GM21737 (cell line): ENCODE data around the gene NDUFA13.

Experiments used
- ATAC-seq: cut with Tn5 transposase; IDR thresholded peaks from one replicate; pipeline ENCODE4 v1.9.1; 2021; ENCODE audit warnings: mild to moderate bottlenecking, moderate library complexity; ENCODE audit not compliant: unreplicated experiment

NDUFA13 gene

DNA sequence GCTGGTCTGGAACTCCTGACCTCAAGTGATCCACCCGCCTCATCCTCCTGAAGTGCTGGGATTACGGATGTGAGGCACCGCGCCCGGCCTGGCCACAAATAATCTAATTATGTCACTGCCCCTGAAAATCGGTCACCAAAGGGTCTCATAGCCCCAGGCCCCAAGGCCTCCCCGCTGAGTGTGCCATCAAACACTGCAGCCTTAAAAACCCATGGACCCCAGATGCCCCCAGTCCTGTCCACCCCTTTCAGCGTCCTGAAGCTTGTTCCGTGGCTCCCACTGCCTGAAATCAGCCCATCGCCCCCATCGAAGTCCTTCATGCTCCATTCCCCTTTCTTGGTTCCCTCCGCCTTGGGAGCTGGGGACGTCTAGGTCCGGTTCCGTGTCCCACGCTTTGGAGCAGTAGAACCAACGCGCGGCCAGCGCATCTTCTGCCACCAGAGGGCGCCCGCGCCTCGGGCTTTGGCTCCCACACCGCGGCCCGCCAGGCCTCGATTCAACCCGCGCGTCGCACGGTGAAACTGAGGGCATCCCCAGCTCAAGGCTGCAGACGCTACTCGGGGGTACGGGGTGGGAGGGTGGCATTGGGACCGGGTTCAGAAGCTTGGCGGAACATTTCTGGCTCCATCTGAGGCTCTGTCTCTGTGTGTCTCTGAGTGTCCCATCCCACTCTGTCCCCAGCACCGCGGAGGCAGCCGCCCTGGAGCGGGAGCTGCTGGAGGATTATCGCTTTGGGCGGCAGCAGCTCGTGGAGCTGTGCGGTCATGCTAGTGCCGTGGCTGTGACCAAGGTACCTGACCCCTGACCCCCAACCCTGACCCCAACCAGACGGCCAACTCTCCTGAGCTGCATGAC is 16.2 kb downstream of the NDUFA13 start:
- peak; percentile 50 for ATAC-seq

DNA sequence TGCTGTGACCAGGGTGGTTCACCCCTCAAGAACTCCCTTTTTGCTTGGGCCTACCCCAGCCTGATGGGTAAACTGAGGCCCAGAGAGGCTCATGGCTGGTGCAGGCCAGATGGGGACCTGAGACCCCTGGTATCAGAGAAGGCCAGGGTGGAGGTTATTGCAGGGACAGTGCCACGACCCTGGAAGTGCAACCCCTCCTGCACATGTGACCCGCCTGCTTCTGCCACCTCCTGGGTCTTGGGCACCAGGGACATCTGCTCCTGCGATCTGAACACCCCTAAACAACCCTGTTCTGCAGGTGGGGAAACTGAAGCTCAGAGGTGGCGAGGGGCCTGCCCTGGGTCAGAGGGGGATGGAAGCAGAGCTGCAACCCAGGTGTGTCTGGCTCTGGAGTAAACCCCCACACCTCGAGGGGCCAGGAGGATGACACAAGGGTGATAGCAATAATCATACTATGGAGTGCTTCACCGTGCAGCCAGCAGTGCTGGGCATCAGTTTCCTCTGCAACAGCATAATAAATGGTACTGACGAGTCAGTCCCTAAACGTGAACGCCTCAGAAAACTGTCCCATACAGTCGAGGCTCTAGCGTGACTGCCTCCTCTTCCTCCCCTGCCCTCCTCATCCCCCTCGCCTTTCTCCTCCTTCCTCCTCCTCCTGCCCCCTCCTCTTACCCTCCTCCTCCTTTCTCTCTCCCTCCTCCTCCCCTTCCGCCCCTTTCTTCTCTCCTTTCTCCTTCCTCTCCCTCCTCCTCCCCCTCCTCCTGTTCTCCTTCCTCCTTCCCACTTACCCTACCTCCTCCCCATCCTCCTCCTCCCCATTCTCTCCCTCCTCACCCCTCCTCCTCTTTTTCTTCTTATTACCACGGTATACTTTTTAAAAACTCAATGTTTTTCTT is 17.0 kb downstream of the NDUFA13 start:
- no peak for ATAC-seq

DNA sequence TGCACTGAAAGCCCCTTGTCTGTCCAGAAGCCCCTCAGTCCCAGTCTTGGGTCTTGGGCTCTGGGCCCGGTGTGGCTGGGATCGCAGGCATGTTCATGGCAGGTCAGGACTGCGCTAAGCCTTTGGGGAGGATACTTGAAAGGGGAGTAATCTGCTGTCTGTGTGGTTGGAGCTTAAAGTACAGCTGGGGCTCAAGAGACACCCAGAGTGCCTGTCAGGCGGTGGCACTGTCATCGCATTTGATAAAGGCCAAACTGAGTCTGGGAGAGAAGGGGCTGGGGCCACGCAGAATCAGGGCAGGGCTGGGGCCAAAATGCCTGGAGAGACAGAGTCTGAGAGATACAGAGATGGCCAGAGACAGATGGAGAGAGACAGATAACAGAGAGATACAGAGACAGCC is 17.8 kb downstream of the NDUFA13 start:
- no peak for ATAC-seq

DNA sequence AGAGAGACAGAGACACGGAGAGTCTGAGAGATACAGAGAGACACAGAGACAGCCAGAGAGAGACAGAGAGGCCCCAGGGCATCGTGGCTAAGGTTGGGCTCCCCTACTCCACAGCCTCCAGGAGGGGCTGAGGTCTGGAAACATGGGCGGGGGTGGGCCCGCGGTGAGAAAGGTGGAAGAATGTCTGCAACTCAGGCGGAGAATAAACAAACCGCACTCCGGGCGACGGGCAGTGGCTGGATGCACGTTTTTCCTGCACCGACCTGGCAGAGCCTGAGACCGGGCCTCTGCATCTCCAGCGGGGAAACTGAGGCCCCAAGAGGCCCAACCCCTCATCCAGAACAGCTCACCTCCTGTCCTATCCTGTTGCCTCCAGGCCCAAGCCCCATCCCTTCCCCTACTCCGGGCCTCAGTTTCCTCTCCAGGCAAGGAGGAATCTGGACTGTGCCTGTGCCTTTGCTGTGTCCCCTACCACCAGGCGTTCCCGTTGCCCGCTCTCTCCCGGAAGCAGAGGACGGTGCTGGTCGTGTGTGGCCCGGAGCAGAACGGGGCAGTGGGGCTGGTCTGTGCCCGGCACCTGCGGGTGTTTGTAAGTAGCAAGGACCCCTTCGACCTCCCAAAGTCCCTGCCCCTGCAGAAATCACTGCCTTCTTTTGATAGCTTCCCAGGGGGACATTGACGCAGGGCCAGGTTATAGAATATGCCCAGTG is 18.7 kb downstream of the NDUFA13 start:
- ATAC-seq, result no peak

DNA sequence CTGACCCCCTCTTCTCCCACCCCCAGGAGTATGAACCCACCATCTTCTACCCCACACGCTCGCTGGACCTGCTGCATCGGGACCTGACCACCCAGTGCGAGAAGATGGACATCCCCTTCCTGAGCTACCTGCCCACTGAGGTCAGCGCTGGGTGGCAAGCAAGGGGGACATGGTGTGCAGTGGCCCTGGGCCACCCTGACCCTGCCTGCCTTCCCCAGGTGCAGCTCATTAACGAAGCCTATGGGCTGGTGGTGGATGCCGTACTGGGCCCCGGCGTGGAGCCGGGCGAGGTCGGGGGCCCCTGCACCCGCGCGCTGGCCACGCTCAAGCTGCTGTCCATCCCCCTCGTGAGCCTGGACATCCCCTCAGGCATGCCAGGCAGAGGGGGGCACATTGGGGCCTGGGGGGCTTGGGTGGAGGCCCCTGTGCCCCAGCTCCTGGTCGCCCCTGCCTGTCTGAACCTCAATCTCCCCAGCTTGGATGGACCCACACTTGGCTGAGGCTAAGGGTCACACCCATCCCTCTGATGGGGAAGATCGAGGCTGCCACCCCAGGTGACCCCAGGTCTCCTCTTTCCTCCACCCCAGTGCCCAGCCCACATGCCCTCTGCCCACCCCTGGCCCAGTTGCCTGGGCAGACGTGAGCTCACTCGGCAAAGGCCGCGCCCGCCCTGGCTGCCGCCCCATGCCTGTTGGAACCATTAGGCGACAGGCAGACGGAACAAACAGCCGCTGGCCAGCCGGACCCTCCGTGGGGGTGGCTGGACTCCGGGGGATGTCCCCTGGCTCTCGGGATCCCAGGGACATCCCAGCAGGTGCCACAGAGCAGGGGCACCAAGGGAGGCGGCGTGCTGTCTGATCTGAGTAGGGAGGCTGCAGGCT is 19.5 kb downstream of the NDUFA13 start:
- ATAC-seq, result no peak

DNA sequence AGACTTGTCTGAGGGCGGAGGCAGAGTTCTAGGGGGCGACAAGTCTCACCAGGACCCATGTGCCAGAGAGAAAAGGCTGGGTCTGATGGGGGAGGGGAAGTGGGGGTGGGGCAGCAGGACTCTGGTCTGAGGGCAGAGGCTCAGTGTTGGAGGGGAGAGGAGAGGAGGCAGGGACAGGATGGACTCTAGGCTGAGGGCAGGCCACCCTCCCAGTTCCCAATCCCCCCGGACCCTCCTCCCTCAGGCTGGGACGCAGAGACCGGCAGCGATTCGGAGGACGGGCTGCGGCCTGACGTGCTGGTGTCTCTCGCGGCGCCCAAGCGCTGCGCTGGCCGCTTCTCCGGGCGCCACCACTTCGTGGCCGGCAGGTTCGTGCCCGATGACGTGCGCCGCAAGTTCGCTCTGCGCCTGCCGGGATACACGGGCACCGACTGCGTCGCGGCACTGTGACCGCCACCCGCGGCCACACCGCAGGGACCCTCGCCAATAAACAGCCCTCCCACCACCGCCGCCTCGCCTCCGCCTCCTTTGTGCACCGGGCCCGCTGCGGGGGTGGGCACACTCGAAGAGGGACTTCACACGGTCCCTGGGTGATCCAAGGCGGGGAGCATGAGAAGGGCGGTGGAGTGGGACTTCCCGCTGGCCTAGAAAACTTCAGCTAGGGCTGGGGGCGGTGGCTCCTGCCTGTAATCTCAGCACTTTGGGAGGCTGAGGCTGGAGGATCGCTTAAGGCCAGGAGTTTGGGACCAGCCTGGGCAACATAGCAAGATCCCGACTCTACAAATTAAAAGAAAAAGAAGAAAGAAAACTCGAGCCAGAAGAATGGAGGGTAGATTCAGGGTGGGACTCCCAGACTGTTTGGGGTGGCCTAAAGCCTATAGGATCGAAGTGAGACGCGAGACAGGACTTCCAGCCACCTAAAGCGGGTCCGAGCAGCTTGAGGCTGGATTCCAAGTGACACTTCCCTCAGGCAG is 21.3 kb downstream of the NDUFA13 start:
- no peak for ATAC-seq

DNA sequence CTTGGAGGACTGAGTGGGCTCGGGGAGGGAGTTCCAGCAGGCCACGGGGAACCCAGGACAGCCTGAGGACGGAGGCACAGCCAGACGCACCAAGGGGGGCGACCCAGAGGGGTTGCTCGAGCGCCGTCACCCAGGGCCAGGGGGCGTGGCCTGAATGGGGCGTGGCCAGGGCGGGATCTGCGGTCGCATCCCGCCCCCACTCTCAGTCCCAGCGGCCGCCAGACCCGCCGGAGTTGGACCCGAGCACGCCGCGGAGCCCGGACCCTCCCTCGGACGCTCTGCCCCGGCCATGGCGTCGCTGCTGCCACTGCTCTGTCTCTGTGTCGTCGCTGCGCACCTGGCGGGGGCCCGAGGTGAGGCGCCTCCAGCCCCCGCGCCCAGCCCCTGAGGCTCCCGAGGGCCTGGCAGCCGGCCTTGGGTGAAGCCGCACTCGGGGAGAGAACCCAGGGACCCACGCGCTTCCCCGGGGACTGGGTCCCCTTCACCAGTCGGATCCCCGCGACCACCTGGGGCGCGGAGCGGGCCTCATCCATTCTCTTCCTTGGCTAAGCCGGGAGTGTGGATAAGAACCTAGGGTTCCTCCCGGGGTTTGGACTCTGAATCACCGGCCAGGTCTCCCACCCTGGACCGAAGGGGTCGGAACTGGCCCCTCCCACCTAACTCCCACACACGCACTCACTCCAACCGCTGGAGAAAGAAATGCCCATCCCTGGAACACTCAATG is 22.2 kb downstream of the NDUFA13 start, which contains the start of gene CILP2:
TSS of gene CILP2 (plus strand) at position 205 of the 724 bp plus-strand sequence. CDS start at position 290, 85 bp downstream.
- no peak for ATAC-seq

DNA sequence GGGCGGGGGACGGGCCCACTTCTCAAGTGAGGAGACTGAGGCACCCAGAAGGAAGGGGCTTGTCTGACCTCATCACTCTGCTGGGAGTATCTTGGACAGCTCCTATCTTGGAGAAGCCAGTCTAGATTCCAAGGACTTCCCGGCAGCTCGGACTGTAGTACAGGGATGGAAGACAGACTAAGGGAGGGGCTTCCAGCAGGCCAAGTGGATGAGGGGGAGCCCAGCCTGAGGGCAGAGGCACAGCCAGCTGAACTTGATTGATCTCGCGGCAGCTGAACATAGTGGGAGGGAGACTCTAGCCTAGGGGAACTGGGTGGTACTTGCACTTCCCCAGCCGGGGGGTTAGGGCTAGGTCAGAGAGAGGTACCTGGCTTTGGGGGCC is 22.8 kb downstream of the NDUFA13 start:
- ATAC-seq, result no peak

DNA sequence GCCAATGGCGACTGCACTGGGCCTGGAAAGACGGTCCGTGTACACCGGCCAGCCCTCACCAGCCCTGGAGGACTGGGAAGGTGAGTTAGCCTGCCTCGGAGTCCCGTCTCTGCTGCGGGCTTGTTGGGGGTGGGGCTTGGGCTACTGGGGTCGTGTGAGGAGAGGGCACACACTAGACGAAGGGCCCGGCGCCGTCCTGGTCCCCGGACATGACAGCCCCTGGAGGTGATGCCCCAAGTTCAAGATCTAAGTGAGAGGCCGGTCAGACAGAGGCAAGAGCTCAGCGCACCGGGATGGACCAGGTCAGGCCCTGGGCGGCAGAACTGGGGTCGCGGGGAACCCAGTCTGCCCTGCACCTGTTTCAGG is 23.7 kb downstream of the NDUFA13 start:
- no peak for ATAC-seq

DNA sequence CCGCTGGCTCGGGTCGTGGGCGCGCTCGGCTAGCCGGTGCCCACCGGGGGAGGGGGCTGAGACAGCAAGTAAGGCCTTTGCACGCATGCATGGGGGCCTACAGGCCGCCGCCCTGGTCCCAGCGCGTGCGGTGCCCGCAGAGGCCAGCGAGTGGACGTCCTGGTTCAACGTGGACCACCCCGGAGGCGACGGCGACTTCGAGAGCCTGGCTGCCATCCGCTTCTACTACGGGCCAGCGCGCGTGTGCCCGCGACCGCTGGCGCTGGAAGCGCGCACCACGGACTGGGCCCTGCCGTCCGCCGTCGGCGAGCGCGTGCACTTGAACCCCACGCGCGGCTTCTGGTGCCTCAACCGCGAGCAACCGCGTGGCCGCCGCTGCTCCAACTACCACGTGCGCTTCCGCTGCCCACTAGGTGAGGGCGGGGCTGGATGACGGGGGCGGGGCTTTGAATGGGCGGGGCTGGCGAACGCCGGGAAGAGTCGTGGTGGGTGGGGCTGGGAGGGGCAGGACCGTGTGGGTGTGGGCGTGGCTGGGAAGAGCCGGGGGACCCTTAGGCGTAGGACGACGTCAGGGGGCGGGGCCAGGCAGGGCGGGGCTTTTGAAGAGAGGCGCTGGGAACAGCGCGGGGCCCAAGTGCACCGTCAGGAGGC is 24.2 kb downstream of the NDUFA13 start:
- ATAC-seq, result no peak

DNA sequence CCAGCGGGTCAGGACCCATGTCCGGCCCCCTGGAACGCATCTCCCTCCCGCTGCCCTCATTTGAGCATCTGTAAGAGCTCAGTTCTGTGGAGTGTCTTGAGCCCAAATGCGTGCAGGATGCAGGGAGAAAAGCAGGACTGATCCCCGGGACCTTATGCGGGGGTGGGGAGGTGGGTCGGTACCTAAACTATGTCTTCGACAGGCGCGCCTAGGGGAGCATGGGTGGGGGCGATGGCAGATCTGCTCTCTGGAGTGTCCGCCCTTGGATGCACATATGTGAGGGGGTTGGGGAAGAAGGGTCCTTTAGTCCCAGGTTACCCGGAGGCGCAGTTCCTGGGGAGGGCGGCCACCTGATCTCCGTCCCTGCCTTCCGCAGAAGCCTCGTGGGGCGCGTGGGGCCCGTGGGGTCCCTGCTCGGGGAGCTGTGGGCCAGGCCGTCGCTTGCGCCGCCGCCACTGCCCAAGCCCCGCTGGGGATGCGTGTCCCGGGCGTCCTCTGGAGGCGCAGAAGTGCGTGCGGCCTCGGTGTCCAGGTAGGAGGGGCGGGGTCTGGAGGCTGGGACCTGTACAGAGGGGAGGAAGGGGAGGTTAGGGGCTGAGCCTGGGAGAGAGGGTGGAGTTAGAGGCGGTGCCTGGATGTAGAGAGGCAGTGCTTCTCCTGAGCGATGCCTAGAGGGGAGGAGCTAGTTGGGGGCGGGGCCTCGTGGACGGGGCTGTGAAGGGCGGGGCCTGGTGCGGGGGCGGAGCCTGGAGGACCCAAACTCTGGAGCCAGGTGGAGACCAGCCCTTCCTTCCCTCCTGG is 24.9 kb downstream of the NDUFA13 start:
- ATAC-seq, result no peak

DNA sequence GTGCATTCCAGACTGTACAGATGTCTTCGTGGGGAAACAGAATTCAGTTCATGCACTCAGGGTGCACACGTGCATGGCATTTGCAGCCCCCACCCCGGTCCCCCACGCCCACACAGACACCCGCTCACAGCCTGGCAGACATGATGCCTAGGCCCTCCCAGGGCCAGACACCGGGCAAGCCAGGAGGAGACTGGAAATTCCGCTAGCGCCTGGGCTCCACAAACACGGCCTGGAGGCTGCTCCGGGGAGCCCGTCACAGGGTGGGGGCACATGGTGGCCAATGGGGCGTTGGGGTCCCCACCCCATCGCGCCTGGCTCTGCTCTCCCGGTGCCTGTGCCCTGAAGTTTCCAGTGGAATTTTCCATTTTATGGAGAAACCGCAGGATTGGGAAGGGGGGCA is 25.6 kb downstream of the NDUFA13 start:
- no peak for ATAC-seq

DNA sequence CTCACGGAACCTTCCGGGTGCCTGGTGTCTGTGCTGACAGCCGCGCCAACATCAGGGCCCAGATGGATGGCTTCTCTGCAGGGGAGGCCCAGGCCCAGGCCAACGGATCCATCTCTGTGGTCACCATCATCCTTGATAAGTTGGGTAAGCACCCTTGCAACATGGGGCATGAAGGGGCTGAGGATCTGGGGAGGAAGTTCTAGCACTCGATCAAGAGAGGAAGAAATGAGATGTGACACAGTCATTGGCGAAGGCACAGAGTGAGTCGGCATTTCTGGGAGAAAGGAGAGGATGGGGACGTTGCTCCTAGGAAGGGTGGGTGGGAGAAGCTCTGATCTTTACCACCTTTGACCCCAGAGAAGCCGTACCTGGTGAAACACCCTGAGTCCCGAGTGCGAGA is 26.5 kb downstream of the NDUFA13 start:
- ATAC-seq, result no peak

DNA sequence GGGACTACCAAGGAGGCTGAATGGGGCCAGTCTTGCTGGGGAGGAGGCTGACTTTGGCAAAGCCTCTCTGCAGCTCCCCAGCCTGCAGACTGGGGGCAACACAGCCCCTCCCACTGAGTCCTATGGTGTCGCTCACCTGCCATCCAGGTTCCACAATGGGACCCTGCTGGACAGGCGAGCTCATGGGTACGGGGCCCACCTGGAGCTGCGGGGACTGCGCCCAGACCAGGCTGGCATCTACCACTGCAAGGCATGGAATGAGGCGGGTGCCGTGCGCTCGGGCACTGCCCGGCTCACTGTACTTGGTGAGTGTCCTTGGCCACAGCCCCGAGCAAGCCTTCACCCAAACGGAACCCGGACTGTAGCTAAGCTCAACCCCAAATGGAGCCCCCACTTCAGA is 27.1 kb downstream of the NDUFA13 start:
- no peak for ATAC-seq

DNA sequence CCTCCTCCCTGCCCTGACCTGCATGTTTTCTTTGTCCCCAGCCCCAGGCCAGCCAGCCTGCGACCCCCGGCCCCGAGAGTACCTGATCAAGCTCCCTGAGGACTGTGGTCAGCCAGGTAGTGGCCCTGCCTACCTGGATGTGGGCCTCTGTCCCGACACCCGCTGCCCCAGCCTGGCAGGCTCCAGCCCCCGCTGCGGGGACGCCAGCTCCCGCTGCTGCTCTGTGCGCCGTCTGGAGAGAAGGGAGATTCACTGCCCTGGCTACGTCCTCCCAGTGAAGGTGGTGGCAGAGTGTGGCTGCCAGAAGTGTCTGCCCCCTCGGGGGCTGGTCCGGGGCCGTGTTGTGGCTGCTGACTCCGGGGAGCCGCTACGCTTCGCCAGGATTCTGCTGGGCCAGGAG is 27.6 kb downstream of the NDUFA13 start:
- no peak for ATAC-seq

DNA sequence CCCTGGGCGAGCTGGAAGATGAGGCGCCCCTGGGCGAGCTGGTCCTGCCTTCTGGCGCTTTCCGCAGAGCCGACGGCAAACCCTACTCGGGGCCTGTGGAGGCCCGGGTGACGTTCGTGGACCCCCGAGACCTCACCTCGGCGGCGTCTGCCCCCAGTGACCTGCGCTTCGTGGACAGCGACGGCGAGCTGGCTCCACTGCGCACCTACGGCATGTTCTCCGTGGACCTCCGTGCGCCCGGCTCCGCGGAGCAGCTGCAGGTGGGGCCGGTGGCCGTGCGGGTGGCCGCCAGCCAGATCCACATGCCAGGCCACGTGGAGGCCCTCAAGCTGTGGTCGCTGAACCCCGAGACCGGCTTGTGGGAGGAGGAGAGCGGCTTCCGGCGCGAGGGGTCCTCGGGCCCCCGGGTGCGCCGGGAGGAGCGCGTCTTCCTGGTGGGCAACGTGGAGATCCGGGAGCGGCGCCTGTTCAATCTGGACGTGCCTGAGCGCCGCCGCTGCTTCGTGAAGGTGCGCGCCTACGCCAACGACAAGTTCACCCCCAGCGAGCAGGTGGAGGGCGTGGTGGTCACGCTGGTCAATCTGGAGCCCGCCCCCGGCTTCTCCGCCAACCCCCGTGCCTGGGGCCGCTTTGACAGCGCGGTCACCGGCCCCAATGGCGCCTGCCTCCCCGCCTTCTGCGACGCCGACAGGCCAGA is 28.4 kb downstream of the NDUFA13 start:
- ATAC-seq, result no peak
